NCI-H345 treated with DMSO at 0.1 percent for 48 hours (cell line): Measurements from ENCODE around the gene CDK2.
"Not testable (repeated sequence)": the region's sequence is repeated elsewhere in the genome, so short reads cannot be mapped to it uniquely, and the experiment has no call there.

ENCODE experiments used
- DNase-seq: peaks from one replicate; lab custom pipeline; 2025; ENCODE audit not compliant: unreplicated experiment; lab: John Stamatoyannopoulos, UW

CDK2 gene

GRCh38 chr12:55966408-55967281, at the start of gene CDK2:
TSS of gene CDK2 (plus strand) at chr12:55966830. CDS start at chr12:55967009, 179 bp downstream.
- peak; percentile 83 for DNase-seq

DNA sequence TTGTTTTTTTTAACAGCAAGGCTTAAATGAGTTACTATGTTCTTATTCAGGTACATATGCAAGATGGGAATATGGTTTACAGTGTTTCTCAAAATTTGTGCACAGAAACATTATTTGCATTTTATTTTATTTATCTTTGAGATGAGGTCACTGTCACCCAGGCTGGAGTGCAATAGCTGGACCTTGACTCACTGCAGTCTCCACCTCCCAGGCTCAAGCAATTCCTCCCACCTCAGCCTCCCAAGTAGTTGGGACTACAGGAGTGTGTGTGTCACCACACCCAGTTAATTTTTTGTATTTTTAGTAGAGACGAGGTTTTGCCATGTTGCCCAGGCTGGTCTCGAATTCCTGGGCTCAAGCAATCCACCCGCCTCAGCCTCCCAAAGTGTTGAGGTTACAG, 47.6 kb upstream of the CDK2 start:
- not testable (repeated sequence) for DNase-seq

GRCh38 chr12:55922126-55922525, 44.5 kb upstream of the CDK2 start:
- no peak for DNase-seq

DNA sequence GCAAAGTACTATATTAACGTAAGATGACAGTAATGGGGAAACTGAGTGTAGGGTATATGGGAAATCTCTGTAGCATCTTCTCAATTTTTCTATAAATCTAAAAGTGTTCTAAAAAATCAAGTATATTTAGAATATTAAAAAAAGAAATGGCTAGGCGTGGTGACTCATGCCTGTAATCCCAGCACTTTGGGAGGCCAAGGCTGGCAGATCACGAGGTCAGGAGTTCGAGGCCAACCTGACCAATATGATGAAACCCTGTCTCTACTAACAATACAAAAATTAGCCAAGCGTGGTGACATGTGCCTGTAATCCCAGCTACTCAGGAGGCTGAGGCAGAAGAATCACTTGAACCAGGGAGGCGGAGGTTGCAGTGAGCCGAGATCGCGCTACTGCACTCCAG, 43.0 kb upstream of the CDK2 start:
- not testable (repeated sequence) for DNase-seq

- DNase-seq, result no peak
These were observed 41.3 kb upstream of the CDK2 start for GRCh38 chr12:55925371-55925770.

DNA sequence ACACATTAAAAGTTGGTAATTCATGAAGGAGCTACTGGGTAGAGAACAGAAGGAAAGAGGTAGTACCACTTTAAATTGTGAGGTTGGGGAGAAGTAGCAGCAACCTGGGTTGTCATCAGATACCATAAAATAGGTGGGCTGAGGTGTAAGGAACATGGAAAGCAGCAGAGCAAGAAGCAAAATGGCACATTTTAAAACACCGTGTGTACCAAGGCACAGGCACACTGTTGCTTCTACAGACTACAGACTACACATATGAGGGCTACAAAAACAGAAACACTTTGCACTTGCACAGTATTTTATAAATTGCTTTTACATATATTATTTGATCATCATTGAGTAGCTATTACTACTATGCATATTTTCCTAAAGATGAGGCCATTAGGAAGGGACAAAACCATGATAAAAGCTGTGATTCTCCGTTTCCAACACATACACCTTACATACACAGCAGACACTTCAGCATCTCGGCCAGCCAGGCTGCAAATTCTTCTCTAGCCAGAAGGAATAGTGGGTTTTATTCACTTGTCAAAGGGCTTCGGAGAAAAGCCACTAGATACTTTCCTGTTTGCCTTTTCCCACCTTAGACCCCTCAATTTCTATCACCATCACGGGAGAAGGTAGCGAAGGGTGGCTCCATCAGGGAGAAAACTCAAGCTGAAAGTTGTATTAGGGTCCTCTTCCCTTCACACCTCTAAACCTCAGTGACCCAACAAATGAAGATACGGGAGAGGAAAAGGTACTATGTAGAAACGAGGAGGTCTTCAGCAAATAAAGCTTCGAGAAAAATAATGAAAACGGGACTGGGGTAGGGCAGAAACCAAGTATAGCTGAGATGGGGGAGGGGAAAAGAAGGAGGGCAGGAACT, 40.5 kb upstream of the CDK2 start:
- peak; percentile 30 for DNase-seq

DNA sequence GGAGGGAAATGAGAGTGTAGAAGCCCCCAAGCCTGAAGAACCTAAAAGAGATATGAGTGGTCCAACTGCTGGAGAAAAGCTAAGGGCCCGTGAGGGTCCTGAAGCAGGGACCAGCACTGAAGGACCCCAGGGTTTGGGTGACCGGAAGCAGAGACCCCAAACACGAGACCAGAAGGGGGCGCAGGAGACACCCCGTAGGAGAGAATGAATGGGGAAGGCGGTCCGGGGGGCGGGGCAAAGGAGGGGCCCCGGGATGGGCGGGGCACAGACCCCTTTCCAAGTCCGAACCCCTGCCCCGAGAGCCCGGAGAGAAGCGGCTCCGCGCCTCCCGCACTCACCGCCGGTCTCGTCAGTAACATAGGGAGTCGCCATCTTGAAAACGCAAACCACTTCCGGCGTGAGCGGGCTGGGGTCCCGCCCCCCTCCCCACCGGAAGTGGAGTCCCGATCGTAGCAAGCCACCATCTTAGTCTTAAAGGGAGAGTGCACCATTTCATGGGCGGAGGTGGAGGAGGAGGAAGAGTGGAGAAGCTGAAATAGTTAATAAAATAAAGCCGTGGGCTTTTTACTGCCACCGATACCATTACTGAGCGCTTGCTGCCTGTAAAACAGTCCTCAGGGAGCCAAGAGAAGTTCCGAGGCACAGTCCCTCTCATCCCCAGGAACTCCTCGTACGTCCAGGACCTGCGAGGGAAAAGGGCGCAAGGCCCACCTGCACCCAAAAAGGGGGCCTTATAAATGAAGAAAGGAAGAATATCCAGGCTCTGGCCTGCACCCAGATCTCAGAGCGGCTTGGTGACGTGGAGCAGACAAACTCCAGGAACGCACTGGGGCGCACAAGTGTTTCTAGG, 39.7 kb upstream of the CDK2 start:
- peak; percentile 78 for DNase-seq

GRCh38 chr12:55927588-55928502, 38.8 kb upstream of the CDK2 start, which contains the start of gene PYM1:
TSS of gene PYM1 (minus strand) at chr12:55927894. CDS start at chr12:55927761, 133 bp downstream.
- peak; percentile 29 for DNase-seq

- DNase-seq, result no peak
These were observed 37.3 kb upstream of the CDK2 start for GRCh38 chr12:55929306-55929791.

DNA sequence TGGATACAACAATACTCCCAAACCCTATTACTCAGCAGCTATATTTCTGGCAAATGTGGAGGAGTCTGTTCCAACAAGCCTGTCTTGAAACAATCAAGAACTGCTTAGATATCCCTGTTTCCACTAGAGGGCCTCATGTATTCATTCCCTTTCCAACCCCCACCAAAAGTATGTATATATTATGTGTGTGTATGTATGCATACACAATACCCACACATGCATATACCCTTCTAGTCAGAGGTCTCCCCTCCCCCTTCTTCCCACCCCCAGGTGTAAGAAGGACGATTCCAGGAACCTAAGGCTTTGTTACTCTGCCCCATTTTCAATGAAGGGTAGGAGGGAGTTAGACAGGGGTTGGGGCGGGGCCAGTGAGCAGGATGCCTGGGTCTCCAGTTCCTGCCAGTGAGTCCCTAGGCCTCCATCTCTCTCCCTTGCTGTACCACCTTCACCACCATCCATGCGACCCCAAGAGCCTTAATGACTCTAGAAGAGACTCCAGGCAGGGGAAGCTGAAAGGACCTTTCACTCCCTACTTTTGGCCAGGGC, 35.8 kb upstream of the CDK2 start, which contains the start of gene DGKA:
DGKA (plus strand) TSS at position 392 of the 546 bp plus-strand sequence. CDS start 5,342 bp downstream, outside the sequence.
- peak; percentile 26 for DNase-seq

DNA sequence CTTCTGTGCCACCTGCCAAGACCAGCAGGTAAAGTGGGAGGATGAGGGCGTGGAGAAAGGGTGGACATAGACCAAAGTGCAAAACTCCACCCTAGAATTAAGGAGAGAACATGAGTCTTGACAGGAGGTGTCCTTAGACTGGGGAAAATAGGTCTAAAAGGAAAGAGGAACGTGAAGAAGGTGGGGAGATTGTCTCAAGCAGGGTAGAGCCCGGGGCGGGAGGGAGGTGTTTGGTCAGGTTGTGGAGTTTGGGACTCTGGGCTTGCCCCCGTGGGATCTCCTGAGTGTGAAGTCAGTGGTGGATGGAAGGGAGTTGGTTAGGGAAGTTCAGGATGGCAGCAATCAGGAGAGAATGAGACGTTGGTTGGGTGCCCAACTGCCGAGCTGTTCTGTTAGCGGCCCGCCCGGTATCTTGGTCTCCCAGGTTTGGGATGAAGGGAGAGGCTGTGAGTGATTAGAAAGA, 35.3 kb upstream of the CDK2 start:
- DNase-seq, result no peak

DNA sequence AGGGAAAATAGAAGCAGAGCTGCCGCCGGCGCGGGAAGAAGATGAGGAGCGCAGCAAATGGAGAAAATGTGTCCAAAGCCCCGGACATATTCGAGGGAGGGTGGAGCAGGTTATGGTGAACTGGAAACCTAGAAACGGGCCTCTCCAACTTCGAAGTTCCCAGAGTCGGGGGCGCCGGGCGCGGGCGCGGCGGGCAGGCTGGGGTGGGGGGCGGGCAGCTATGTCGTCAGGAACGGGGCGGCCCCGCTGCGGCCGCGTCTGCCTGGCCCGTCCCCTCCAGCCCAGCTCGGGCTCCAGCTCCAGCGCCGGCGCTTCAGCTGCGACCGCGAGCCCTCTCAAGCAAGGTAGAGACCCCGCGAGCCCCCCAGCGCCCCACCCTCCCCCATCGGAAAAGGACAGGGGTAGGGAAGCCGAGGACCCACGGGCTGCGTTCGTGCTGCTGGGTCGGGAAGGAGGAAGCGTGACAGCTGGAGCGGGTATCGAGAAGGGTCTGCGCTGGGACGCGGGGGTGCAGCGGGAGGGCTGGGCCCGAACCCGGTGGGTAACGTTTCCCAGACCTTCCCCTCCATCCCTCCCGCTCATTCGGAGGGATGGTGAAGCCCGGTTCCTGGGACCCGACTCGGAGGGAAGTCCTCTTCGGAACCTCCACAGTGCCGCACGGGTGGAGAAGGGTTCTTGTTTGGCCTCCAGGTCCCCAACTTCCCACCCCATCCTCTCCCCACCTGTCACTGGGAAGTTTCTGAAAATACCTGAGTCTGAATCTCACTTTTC, 34.7 kb upstream of the CDK2 start:
- no peak for DNase-seq

- DNase-seq, result no peak
These were observed 34.1 kb upstream of the CDK2 start for GRCh38 chr12:55932551-55932910.

GRCh38 chr12:55933169-55933798, 33.3 kb upstream of the CDK2 start:
- no peak for DNase-seq

GRCh38 chr12:55933799-55934742, 32.6 kb upstream of the CDK2 start:
- no peak for DNase-seq

GRCh38 chr12:55934773-55935172, 31.9 kb upstream of the CDK2 start:
- DNase-seq, result no peak

DNA sequence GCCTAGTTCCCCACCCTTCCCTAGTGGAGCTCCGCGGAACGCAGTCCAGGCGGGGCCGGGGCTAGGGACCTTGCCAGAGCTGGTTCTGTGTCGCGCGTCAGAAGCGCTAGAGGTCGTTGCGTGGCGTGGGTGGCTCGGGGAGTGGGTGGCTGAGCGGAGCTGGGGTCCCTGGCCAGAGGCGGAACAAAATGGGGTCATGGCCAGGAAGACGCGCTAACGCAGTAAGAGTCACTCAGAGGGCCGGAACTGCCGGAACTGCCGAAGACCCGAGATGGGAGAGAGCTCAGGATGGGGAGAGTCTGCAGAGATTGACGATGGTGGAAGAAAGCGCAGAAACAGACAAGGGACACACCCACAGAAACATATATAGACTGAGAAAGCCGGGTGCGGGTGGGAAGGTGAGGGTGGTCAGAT, 30.9 kb upstream of the CDK2 start:
- DNase-seq, result no peak
